Right lobe of liver (tissue), 4 donors: ENCODE data around the gene CDH4.

Experiments used
- CTCF ChIP-seq, 4 donors: fragments of 200-600 bp in 3 of 4; fragments of 450-650 bp in 1 of 4; IDR thresholded peaks; one replicate each; pipeline versions ENCODE4 v1.5.1 to v1.8.0; 2016 to 2022; ENCODE audit warnings: antibody characterized with exemption in 4 of 4, mild to moderate bottlenecking in 2 of 4
- POLR2A ChIP-seq: fragments of 450-650 bp; IDR thresholded peaks from one replicate; pipeline ENCODE4 v1.6.1; 2017; ENCODE audit warnings: antibody characterized with exemption, mild to moderate bottlenecking
- donor health status: DM: no; HTN: no; CAD: no.
- donor health status: DM: no; HTN: no; CAD: no.
- donor health status: DM: no; HTN: yes; CAD: no.

- TF ChIP-seq CTCF (IDR thresholded peaks at IDR 0.05) (no peak), POLR2A (no peak)
Measured at GRCh38 chr20:61535091-61535490, 283.0 kb downstream of the CDH4 start.
